ENCODE measurements around the gene MTA1.

DNA sequence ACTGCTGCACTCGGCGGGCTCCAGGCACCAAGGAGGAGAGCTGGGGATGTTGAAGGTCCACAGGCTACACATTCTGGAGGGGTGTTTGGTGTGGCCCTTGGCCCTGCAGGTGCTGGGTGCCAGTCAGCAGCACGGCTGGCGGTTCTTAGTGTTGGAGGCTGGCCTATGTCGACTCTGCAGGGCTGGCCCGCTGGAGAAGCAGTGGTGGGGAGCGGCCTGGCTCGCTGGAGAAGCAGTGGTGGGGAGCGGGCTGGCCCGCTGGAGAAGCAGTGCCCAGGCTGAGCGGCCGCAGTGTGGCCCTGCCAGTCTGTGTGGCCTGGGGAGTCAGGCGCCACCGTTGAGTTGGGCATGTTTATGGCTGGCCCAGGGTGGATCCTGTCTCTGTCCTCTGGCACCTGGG is 27.3 kb downstream of the MTA1 start:
- TF ChIP-seq, protein P1, sequence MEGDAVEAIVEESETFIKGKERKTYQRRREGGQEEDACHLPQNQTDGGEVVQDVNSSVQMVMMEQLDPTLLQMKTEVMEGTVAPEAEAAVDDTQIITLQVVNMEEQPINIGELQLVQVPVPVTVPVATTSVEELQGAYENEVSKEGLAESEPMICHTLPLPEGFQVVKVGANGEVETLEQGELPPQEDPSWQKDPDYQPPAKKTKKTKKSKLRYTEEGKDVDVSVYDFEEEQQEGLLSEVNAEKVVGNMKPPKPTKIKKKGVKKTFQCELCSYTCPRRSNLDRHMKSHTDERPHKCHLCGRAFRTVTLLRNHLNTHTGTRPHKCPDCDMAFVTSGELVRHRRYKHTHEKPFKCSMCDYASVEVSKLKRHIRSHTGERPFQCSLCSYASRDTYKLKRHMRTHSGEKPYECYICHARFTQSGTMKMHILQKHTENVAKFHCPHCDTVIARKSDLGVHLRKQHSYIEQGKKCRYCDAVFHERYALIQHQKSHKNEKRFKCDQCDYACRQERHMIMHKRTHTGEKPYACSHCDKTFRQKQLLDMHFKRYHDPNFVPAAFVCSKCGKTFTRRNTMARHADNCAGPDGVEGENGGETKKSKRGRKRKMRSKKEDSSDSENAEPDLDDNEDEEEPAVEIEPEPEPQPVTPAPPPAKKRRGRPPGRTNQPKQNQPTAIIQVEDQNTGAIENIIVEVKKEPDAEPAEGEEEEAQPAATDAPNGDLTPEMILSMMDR (IDR thresholded peaks at IDR 0.05; ENCODE audit: low read length), result no peak
- TF ChIP-seq EZH2 (optimal IDR thresholded peaks at IDR 0.05; ENCODE audit: low read depth, low read length), result no peak

All from MM.1S (cell line).